Heart right ventricle (tissue), 16 donors: ENCODE results near the gene TUBB8B. TPM values are rescaled to one million over a fixed set of nuclear protein-coding genes. Genes with fewer than 3 reads are reported as not detected.
"Not testable (repeated sequence)": the region's sequence is repeated elsewhere in the genome, so short reads cannot be mapped to it uniquely, and the experiment has no call there.

Source experiments
- ATAC-seq, 8 donors: fragments of 200-7000 bp; cut with Tn5 transposase; one replicate each; pipeline ENCODE4 v1.9.1; 2020; ENCODE audit warnings: mild to moderate bottlenecking in 8 of 8, moderate library complexity in 8 of 8, moderate number of reproducible peaks in 1 of 8
- DNase-seq, 2 donors: peaks; one replicate each; pipeline ENCODE4 v3.0.0-alpha.2; 2020
- H3K27ac ChIP-seq, 10 donors: fragments of 200-600 bp; sonication (generic) in 2 of 10; one replicate each; pipeline versions ENCODE4 v1.5.0 to v1.8.0; 2020 to 2022; ENCODE audit warnings: mild to moderate bottlenecking in 3 of 10
- H3K27me3 ChIP-seq, 7 donors: fragments of 200-600 bp; one replicate each; pipeline ENCODE4 v1.8.0; 2021 to 2022; ENCODE audit warnings: mild to moderate bottlenecking in 2 of 7
- H3K36me3 ChIP-seq, 9 donors: fragments of 200-600 bp; sonication (generic) in 1 of 9; one replicate each; pipeline versions ENCODE4 v1.5.0 to v1.8.0; 2020 to 2022; ENCODE audit warnings: mild to moderate bottlenecking in 2 of 9
- H3K4me1 ChIP-seq, 9 donors: fragments of 200-600 bp; sonication (generic) in 1 of 9; one replicate each; pipeline versions ENCODE4 v1.5.0 to v1.8.0; 2020 to 2022; ENCODE audit warnings: mild to moderate bottlenecking in 4 of 9
- H3K4me3 ChIP-seq, 10 donors: fragments of 200-600 bp; sonication (generic) in 2 of 10; one replicate each; pipeline versions ENCODE4 v1.5.0 to v1.8.0; 2020 to 2022; ENCODE audit warnings: mild to moderate bottlenecking in 7 of 10, moderate library complexity in 2 of 10
- H3K9me3 ChIP-seq, 11 donors: fragments of 200-600 bp in 10 of 11; sonication (generic) in 2 of 11; one replicate each; pipeline versions ENCODE4 v1.5.0 to v1.8.0; 2013 to 2022; ENCODE audit warnings: mild to moderate bottlenecking in 2 of 11, control low read depth in 1 of 11, moderate library complexity in 1 of 11
- CTCF ChIP-seq, 9 donors: fragments of 200-600 bp; sonication (generic) in 2 of 9; IDR thresholded peaks; one replicate each; pipeline versions ENCODE4 v1.5.0 to v1.8.0; 2021 to 2022; ENCODE audit warnings: antibody characterized with exemption in 9 of 9, mild to moderate bottlenecking in 5 of 9, moderate library complexity in 1 of 9
- WGBS, 2 donors: extraction: QIAGEN DNeasy Blood & Tissue Kit; methylation state at CpG; one replicate each; pipeline ENCODE4 v1.1.7; 2013; ENCODE audit warnings: inconsistent platforms in 1 of 2; 5-methylcytosine and 5-hydroxymethylcytosine counted together
- intact Hi-C, 10 donors: fragments of 100-400 bp; cut with DNase I; formaldehyde crosslinking; loops; one replicate each; pipeline versions ENCODE4 v1.11.1 to v1.14.2; 2022
- long read RNA-seq, 3 donors: library from polyadenylated mRNA; unstranded; transcript quantifications; one replicate each; pipeline ENCODE4 v2.0.0, GENCODE V29; 2020 to 2021
- polyA plus RNA-seq, 2 donors: library from polyadenylated mRNA; stranded (reverse); fragments of 200-250 nt; gene quantifications; one replicate each; pipeline ENCODE4 v1.2.3, GENCODE V29; 2013
- total RNA-seq, 10 donors: library from RNA; stranded (reverse); fragmentation: NEBNext Ultra II Directional in 3 of 10; extraction: Animal tissue kit (Norgen Biotek cat#: 25700) in 3 of 10; gene quantifications; one replicate each; pipeline versions ENCODE4 v1.2.1 to v1.2.4, GENCODE V29; 2021 to 2023
- donor health status: Arrhythmogenic right ventricular cardiomyopathy.
- donor health status: ischemic (EF 13 %, LVEDD 7.1; RV severe dilation, severe dysfunction).
- donor health status: healthy with polysubstance abuse.
- donor health status: DM: no; HTN: yes; CAD: no.
- donor health status: DM: no; HTN: no; CAD: no.
- donor health status: ischemic (EF 25% LVEDD 6.9; RV normal size, moderate dysfunction).
- donor health status: ischemic (EF 25% LVEDD 5.7; RV mildly dilated, moderate dysfunction).
- donor health status: healthy.
- donor health status: DM: yes; HTN: yes; CAD: no.
- donor health status: Ischemic cardiomyopathy.
- donor health status: ischemic (EF 35%, LVEDD 5.7; RV mildly dilated, moderate dysfunction).
- donor health status: nonischemic (EF 11% LVEDD 7.7; RV severe dilation, severe dysfunction).
- donor health status: DM: yes; HTN: yes; CAD: no.
- donor health status: PGD.
- donor health status: ischemic (EF 29% LVEDD 5.4; RV normal size, mild dysfunction).
- donor health status: nonischemic (EF 23%, LVEDD 6.1; RV moderate dilation, normal function).

Gene TUBB8B
- not detected for total RNA-seq
- under 1 TPM in 1 of 2 donors, not detected in 1; 0.03 TPM for polyA plus RNA-seq
- long read RNA-seq, donor 1 = 0 reads
- long read RNA-seq, donor 2 = 0 reads
- long read RNA-seq, donor 3 = 0 reads

GRCh38 chr18:49176-49665, at the start of gene TUBB8B:
TSS of gene TUBB8B (minus strand) at chr18:49615. CDS start at chr18:49557, 58 bp downstream.
- ATAC-seq, H3K9me3 ChIP-seq, H3K4me3 ChIP-seq, intact Hi-C loops, H3K27me3 ChIP-seq, H3K36me3 ChIP-seq, H3K27ac ChIP-seq, H3K4me1 ChIP-seq, DNase-seq: not testable (repeated sequence)
- WGBS, 2 donors = 81 to 84% methylated on average over 25 to 29 of the region's 37 CpGs

GRCh38 chr18:97252-97914, 48.0 kb upstream of the TUBB8B start:
- WGBS, 2 donors = 83 to 84% methylated on average over 18 to 20 of the region's 31 CpGs
- DNase-seq, intact Hi-C loops: not testable (repeated sequence)

GRCh38 chr18:96767-97131, 47.3 kb upstream of the TUBB8B start:
- WGBS, 2 donors = 55 to 65% methylated on average over 2 to 11 of the region's 20 CpGs
- H3K9me3 ChIP-seq, intact Hi-C loops, ATAC-seq, DNase-seq, H3K27me3 ChIP-seq, H3K36me3 ChIP-seq, H3K27ac ChIP-seq, H3K4me3 ChIP-seq, H3K4me1 ChIP-seq: not testable (repeated sequence)

More at GRCh38 chr18:97252-97914, 48.0 kb upstream of the TUBB8B start:
- H3K27ac ChIP-seq, H3K36me3 ChIP-seq, ATAC-seq, H3K4me3 ChIP-seq, H3K9me3 ChIP-seq, H3K27me3 ChIP-seq, H3K4me1 ChIP-seq: not testable (repeated sequence)
- peak in 7 of 9 donors; percentile 6 to 38 (median 27) for TF ChIP-seq CTCF (IDR thresholded peaks at IDR 0.05)

GRCh38 chr18:96101-96766, 46.8 kb upstream of the TUBB8B start:
- H3K9me3 ChIP-seq, DNase-seq, intact Hi-C loops, H3K4me3 ChIP-seq, H3K36me3 ChIP-seq, H3K4me1 ChIP-seq, H3K27ac ChIP-seq, ATAC-seq, H3K27me3 ChIP-seq: not testable (repeated sequence)
- WGBS, 2 donors = 65 to 77% methylated on average over 16 to 17 of the region's 37 CpGs

- H3K36me3 ChIP-seq, H3K9me3 ChIP-seq, intact Hi-C loops, H3K27me3 ChIP-seq, H3K27ac ChIP-seq, H3K4me1 ChIP-seq, H3K4me3 ChIP-seq, ATAC-seq, DNase-seq: not testable (repeated sequence)
- WGBS, 2 donors = 87 to 92% methylated on average over 17 to 18 of the region's 18 CpGs
Observed at GRCh38 chr18:95580-95979, 46.2 kb upstream of the TUBB8B start.

- H3K4me3 ChIP-seq, H3K9me3 ChIP-seq, H3K27me3 ChIP-seq, DNase-seq, H3K4me1 ChIP-seq, intact Hi-C loops, H3K27ac ChIP-seq, ATAC-seq, H3K36me3 ChIP-seq: not testable (repeated sequence)
- 75 to 76% methylated on average over 6 of the region's 6 CpGs for WGBS, 2 donors
Observed at GRCh38 chr18:93897-94408, 44.5 kb upstream of the TUBB8B start.

GRCh38 chr18:91561-91960, 42.1 kb upstream of the TUBB8B start:
- H3K4me1 ChIP-seq = not testable (repeated sequence)

GRCh38 chr18:90396-91193, 41.2 kb upstream of the TUBB8B start:
- WGBS, 2 donors = 73 to 74% methylated on average over 17 of the region's 17 CpGs
- ATAC-seq, H3K4me1 ChIP-seq, H3K9me3 ChIP-seq, DNase-seq, H3K27ac ChIP-seq, H3K4me3 ChIP-seq, intact Hi-C loops, H3K27me3 ChIP-seq, H3K36me3 ChIP-seq: not testable (repeated sequence)

More at GRCh38 chr18:91561-91960, 42.1 kb upstream of the TUBB8B start:
- H3K27me3 ChIP-seq, ATAC-seq, H3K9me3 ChIP-seq, DNase-seq, intact Hi-C loops, H3K4me3 ChIP-seq, H3K27ac ChIP-seq, H3K36me3 ChIP-seq: not testable (repeated sequence)
- WGBS, 2 donors = 82 to 95% methylated on average over 1 of the region's 1 CpG

- ATAC-seq, H3K27me3 ChIP-seq, H3K27ac ChIP-seq, H3K4me3 ChIP-seq, H3K4me1 ChIP-seq, H3K9me3 ChIP-seq, H3K36me3 ChIP-seq, DNase-seq, intact Hi-C loops: not testable (repeated sequence)
- WGBS, 2 donors = 61 to 65% methylated on average over 4 to 6 of the region's 6 CpGs
Observed at GRCh38 chr18:89124-89523, 39.7 kb upstream of the TUBB8B start.
